SU-DHL-6 (cell line): ENCODE measurements around the gene RUFY2.

Experiments used
- H2AFZ ChIP-seq: fragments of 200-600 bp; sonication (generic); 2 replicates; pipeline ENCODE4 v1.6.1; 2014; ENCODE audit warnings: low read depth, mild to moderate bottlenecking, moderate library complexity, mixed read lengths, antibody characterized with exemption, low read length; ENCODE audit not compliant: severe bottlenecking
- H3F3A ChIP-seq: fragments of 200-600 bp; shearing (Covaris generic); 2 replicates; pipeline ENCODE4 v1.6.0; 2016; ENCODE audit warnings: antibody characterized with exemption, mild to moderate bottlenecking; ENCODE audit not compliant: insufficient read depth
- H3K27ac ChIP-seq: fragments of 200-600 bp; sonication (generic); 2 replicates; pipeline ENCODE4 v1.5.1; 2016; ENCODE audit warnings: low read depth, mild to moderate bottlenecking, low read length, moderate library complexity, mixed read lengths
- H3K27me3 ChIP-seq: fragments of 200-600 bp; sonication (generic), shearing (Covaris generic); 2 replicates; pipeline ENCODE4 v1.6.0; 2014; ENCODE audit warnings: mild to moderate bottlenecking, low read length
- H3K36me3 ChIP-seq: fragments of 200-600 bp; sonication (generic); 2 replicates; pipeline ENCODE4 v1.6.1; 2014; ENCODE audit warnings: mild to moderate bottlenecking, low read length, mixed read lengths
- H3K4me2 ChIP-seq: fragments of 300-600, 200-600 bp; shearing (Covaris generic), sonication (generic); 2 replicates; pipeline ENCODE4 v1.6.0; 2014; ENCODE audit warnings: low read length, low read depth, mild to moderate bottlenecking; ENCODE audit not compliant: poor library complexity, severe bottlenecking
- H3K4me3 ChIP-seq: fragments of 200-600 bp; sonication (generic); 2 replicates; pipeline ENCODE4 v1.5.1; 2014; ENCODE audit warnings: antibody characterized with exemption, low read length, mild to moderate bottlenecking, mixed read lengths; ENCODE audit not compliant: insufficient read depth, poor library complexity, severe bottlenecking
- H3K79me2 ChIP-seq: fragments of 200-600 bp; sonication (generic); 2 replicates; pipeline ENCODE4 v1.6.1; 2014; ENCODE audit warnings: mild to moderate bottlenecking, low read length, moderate library complexity; ENCODE audit not compliant: insufficient read depth
- H3K9ac ChIP-seq: fragments of 200-600 bp; sonication (generic); 2 replicates; pipeline ENCODE4 v1.7.0; 2014; ENCODE audit warnings: mild to moderate bottlenecking, low read length
- H3K9me2 ChIP-seq: fragments of 200-600 bp; sonication (generic); replicated peaks from 2 replicates; pipeline ENCODE4 v1.6.1; 2014; ENCODE audit warnings: low read length; ENCODE audit not compliant: insufficient read depth
- H3K9me3 ChIP-seq: fragments of 200-600 bp; sonication (generic); 2 replicates; pipeline ENCODE4 v1.6.1; 2014; ENCODE audit warnings: low read length, mixed read lengths; ENCODE audit not compliant: insufficient read depth
- H4K20me1 ChIP-seq: fragments of 200-600 bp; sonication (generic); 2 replicates; pipeline ENCODE4 v1.6.1; 2014; ENCODE audit warnings: low read depth, mild to moderate bottlenecking, antibody characterized with exemption, low read length, moderate library complexity, mixed read lengths
- CTCF ChIP-seq: fragments of 200-600 bp; sonication (generic); IDR thresholded peaks from one replicate; pipeline ENCODE4 v1.5.1; 2017; ENCODE audit warnings: antibody characterized with exemption, mild to moderate bottlenecking, low read length, moderate library complexity; ENCODE audit not compliant: insufficient read depth, poor library complexity, severe bottlenecking
- EZH2phosphoT487 ChIP-seq: fragments of 200-600 bp; sonication (generic), shearing (Covaris generic); conservative IDR thresholded peaks from 2 replicates; pipeline ENCODE4 v1.6.1; 2018; ENCODE audit warnings: mild to moderate bottlenecking, antibody characterized with exemption, low read length, moderate library complexity, mixed read lengths

The RUFY2 gene

GRCh38 chr10:68428396-68429104 lies 21.5 kb upstream of the RUFY2 start:
- no peaks in the 10 kb centered on the region for H3K9me3 ChIP-seq
- H3F3A ChIP-seq = 0 out of 2 replicates have a peak, but pooled peaks cover 5% of the 10 kb centered on the region
- H3K79me2 ChIP-seq = 0 out of 2 replicates have a peak, but pooled peaks cover 4% of the 10 kb centered on the region
- no peaks in the 10 kb centered on the region for H3K9me2 ChIP-seq
- no peaks in the 10 kb centered on the region for H3K27me3 ChIP-seq
- H2AFZ ChIP-seq = no peak overlapping the region
- no peak overlapping the region for H3K4me3 ChIP-seq
- H4K20me1 ChIP-seq = peaks cover 3% of the 10 kb centered on the region; the same call in 1 of the 2 replicates
- no peak overlapping the region for H3K9ac ChIP-seq
- H3K4me2 ChIP-seq = no peak overlapping the region
- H3K36me3 ChIP-seq = peaks cover 25% of the 10 kb centered on the region
- H3K27ac ChIP-seq = no peak overlapping the region
- TF ChIP-seq CTCF (no peak), EZH2phosphoT487 (no peak)

- no peak overlapping the region for H3K9ac ChIP-seq
- H4K20me1 ChIP-seq = peaks cover 3% of the 10 kb centered on the region; the same call in 1 of the 2 replicates
- peaks cover 26% of the 10 kb centered on the region for H3K36me3 ChIP-seq
Observed at GRCh38 chr10:68424454-68425014, 17.5 kb upstream of the RUFY2 start.

GRCh38 chr10:68423522-68423921 lies 16.4 kb upstream of the RUFY2 start:
- H3K36me3 ChIP-seq = peaks cover 28% of the 10 kb centered on the region
- no peaks in the 10 kb centered on the region for H3F3A ChIP-seq
- H3K9me3 ChIP-seq = no peaks in the 10 kb centered on the region
- H3K9me2 ChIP-seq = no peaks in the 10 kb centered on the region
- peaks cover 4% of the 10 kb centered on the region; the same call in 1 of the 2 replicates for H3K79me2 ChIP-seq
- H3K27me3 ChIP-seq = no peaks in the 10 kb centered on the region
- no peak overlapping the region for H3K4me3 ChIP-seq
- no peak overlapping the region for H3K4me2 ChIP-seq
- H3K27ac ChIP-seq = no peak overlapping the region
- H4K20me1 ChIP-seq = peaks cover 2% of the 10 kb centered on the region; the same call in 1 of the 2 replicates
- H2AFZ ChIP-seq = no peak overlapping the region
- no peak for TF ChIP-seq CTCF
- TF ChIP-seq EZH2phosphoT487 = no peak
- no peak overlapping the region for H3K9ac ChIP-seq

More at GRCh38 chr10:68424454-68425014, 17.5 kb upstream of the RUFY2 start:
- Histone ChIP-seq H3K9me2 (no peaks in the 10 kb centered on the region), H3K79me2 (peaks cover 6% of the 10 kb centered on the region; the same call in 1 of the 2 replicates), H3K4me3 (no peak overlapping the region), H3K27me3 (no peaks in the 10 kb centered on the region), H3K9me3 (no peaks in the 10 kb centered on the region), H3F3A (no peaks in the 10 kb centered on the region), H3K27ac (no peak overlapping the region), H3K4me2 (no peak overlapping the region), H2AFZ (no peak overlapping the region)
- TF ChIP-seq CTCF (no peak), EZH2phosphoT487 (no peak)
